Temporal lobe (tissue), 2 donors: Measurements from ENCODE around the gene REPS2. TPM values are rescaled to one million over a fixed set of nuclear protein-coding genes. Genes with fewer than 3 reads are reported as not detected.

ENCODE experiments used
- small RNA-seq: library from RNA; depleted of rRNA; stranded (forward); fragments of <200 nt; gene quantifications from one replicate; pipeline ENCODE3, GENCODE V24; 2014; ENCODE audit warnings: low replicate concordance
- total RNA-seq: library from RNA; depleted of rRNA; stranded (reverse); fragments of >200 nt; gene quantifications from one replicate; pipeline ENCODE4 v1.2.3, GENCODE V29; 2014

REPS2 gene
- total RNA-seq, 1 donor from 2014 or later, result 14.8 TPM

Small RNA genes within 50 kb of the gene (small RNA-seq; reads per million reads assigned to genes)
- not detected for gene RF00019
- gene RF00190, result not detected

Other genes starting within 250 kb of the REPS2 start
- 22.4 TPM for gene CTPS2, start 234.0 kb upstream of the REPS2 start, total RNA-seq
- gene SYAP1, start 227.0 kb upstream of the REPS2 start, total RNA-seq, result 17.0 TPM
- gene TXLNG, start 160.2 kb upstream of the REPS2 start, total RNA-seq, result 9.1 TPM
- gene RBBP7, start 76.3 kb upstream of the REPS2 start, total RNA-seq, result 63.2 TPM